Esophagus muscularis mucosa (tissue), 4 donors: ENCODE results near the gene EYA2. TPM values are rescaled to one million over a fixed set of nuclear protein-coding genes. Genes with fewer than 3 reads are reported as not detected.
A peak's percentile ranks its signal among the peaks of the same experiment; 100 is the strongest.

Source experiments
- DNase-seq: peaks from one replicate; pipeline ENCODE4 v3.0.0-alpha.2; 2017; ENCODE audit errors: extremely low spot score
- H3K27ac ChIP-seq, 4 donors: fragments of 200-600 bp; sonication (generic); replicated peaks in 1 of 4; 1 replicate in 3 of 4; 2 replicates in 1 of 4; pipeline ENCODE4 v1.5.1; 2016 to 2019; ENCODE audit warnings: mild to moderate bottlenecking in 1 of 4
- H3K27me3 ChIP-seq, 4 donors: fragments of 200-600 bp; sonication (generic); one replicate each; pipeline versions ENCODE4 v1.5.1 to v1.6.0; 2016 to 2019
- H3K36me3 ChIP-seq, 4 donors: fragments of 200-600 bp; sonication (generic); one replicate each; pipeline ENCODE4 v1.5.1; 2016 to 2019
- H3K4me1 ChIP-seq, 4 donors: fragments of 200-600 bp; sonication (generic); one replicate each; pipeline ENCODE4 v1.5.1; 2016 to 2019
- H3K4me3 ChIP-seq, 4 donors: fragments of 200-600 bp; sonication (generic); 1 replicate in 2 of 4; 2 replicates in 2 of 4; pipeline ENCODE4 v1.5.1; 2016 to 2019; ENCODE audit warnings: mild to moderate bottlenecking in 4 of 4, moderate library complexity in 1 of 4
- H3K9me3 ChIP-seq, 4 donors: fragments of 200-600 bp; sonication (generic); 1 replicate in 3 of 4; 2 replicates in 1 of 4; pipeline ENCODE4 v1.5.1; 2016 to 2019
- CTCF ChIP-seq, 3 experiments: fragments of 200-600 bp in 2 of 3; fragments of 450-650 bp in 1 of 3; sonication (generic) in 2 of 3; IDR thresholded peaks; one replicate each; pipeline ENCODE4 v1.5.1; 2017 to 2019; ENCODE audit warnings: antibody characterized with exemption in 3 of 3, mild to moderate bottlenecking in 2 of 3, moderate library complexity in 1 of 3
- EP300 ChIP-seq: sonication (generic); formaldehyde crosslinking; IDR thresholded peaks from one replicate; pipeline ENCODE4 v1.6.1; 2017; ENCODE audit warnings: antibody characterized with exemption
- POLR2A ChIP-seq: fragments of 450-650 bp; IDR thresholded peaks from one replicate; pipeline ENCODE4 v1.6.1; 2017; ENCODE audit warnings: antibody characterized with exemption, moderate library complexity, mild to moderate bottlenecking, low read depth
- POLR2AphosphoS5 ChIP-seq, 2 donors: sonication (generic); formaldehyde crosslinking; IDR thresholded peaks; one replicate each; pipeline ENCODE4 v1.6.1; 2017; ENCODE audit warnings: antibody characterized with exemption in 2 of 2
- WGBS: methylation state at CpG from one replicate; pipeline ENCODE4 v1.1.5; 2018; 5-methylcytosine and 5-hydroxymethylcytosine counted together
- intact Hi-C: fragments of 100-400 bp; cut with DNase I; formaldehyde crosslinking; loops from one replicate; pipeline ENCODE4 v1.15.1; 2023
- total RNA-seq, 4 donors: library from RNA; depleted of rRNA; stranded (reverse); fragments of >200 nt; gene quantifications; one replicate each; pipeline versions ENCODE4 v1.1.0 to v1.2.1, GENCODE V29; 2016

Gene EYA2
- total RNA-seq, 4 donors from 2014 or later: 1.2 to 5.9 (median 4.2) TPM

- H3K27me3 ChIP-seq: no peaks in the 10 kb centered on the region
- TF ChIP-seq POLR2AphosphoS5 (IDR thresholded peaks at IDR 0.05): no peak
- DNase-seq: no peak
- no peaks in the 10 kb centered on the region for H3K4me1 ChIP-seq
- H3K9me3 ChIP-seq: no peaks in the 10 kb centered on the region
- intact Hi-C loops: no loop called here
- 74% methylated on average over 7 of the region's 7 CpGs for WGBS
- H3K36me3 ChIP-seq: no peaks in the 10 kb centered on the region
- peak overlapping the region in 1 of 4 donors; percentile 17 for H3K27ac ChIP-seq
- no peak overlapping the region for H3K4me3 ChIP-seq
Observed at GRCh38 chr20:46946181-46946624, 51.6 kb downstream of the EYA2 start.

- intact Hi-C loops: no loop called here
- Histone ChIP-seq H3K4me1 (no peaks in the 10 kb centered on the region), H3K36me3 (no peaks in the 10 kb centered on the region), H3K27ac (peak overlapping the region in 1 of 4 donors; percentile 17), H3K27me3 (no peaks in the 10 kb centered on the region), H3K4me3 (no peak overlapping the region), H3K9me3 (no peaks in the 10 kb centered on the region)
- no peak for DNase-seq
- TF ChIP-seq POLR2A (no peak), EP300 (no peak), CTCF (IDR thresholded peaks at IDR 0.05) (no peak), POLR2AphosphoS5 (IDR thresholded peaks at IDR 0.05) (no peak)
- WGBS: 87% methylated on average over 3 of the region's 3 CpGs
Observed at GRCh38 chr20:46946796-46947195, 52.2 kb downstream of the EYA2 start.

- Histone ChIP-seq H3K27me3 (no peaks in the 10 kb centered on the region), H3K4me3 (no peak overlapping the region), H3K36me3 (no peaks in the 10 kb centered on the region), H3K27ac (no peak overlapping the region), H3K4me1 (no peaks in the 10 kb centered on the region), H3K9me3 (no peaks in the 10 kb centered on the region)
- intact Hi-C loops: no loop called here
- 84% methylated on average over 3 of the region's 3 CpGs for WGBS
- no peak for DNase-seq
- no peak for TF ChIP-seq CTCF (IDR thresholded peaks at IDR 0.05)
- no peak for TF ChIP-seq EP300
- no peak for TF ChIP-seq POLR2A
- TF ChIP-seq POLR2AphosphoS5 (IDR thresholded peaks at IDR 0.05): no peak
Observed at GRCh38 chr20:46948081-46948480, 53.4 kb downstream of the EYA2 start.

GRCh38 chr20:46951405-46951804 lies 56.8 kb downstream of the EYA2 start:
- Histone ChIP-seq H3K4me3 (no peak overlapping the region), H3K27ac (no peak overlapping the region), H3K36me3 (no peaks in the 10 kb centered on the region), H3K27me3 (no peaks in the 10 kb centered on the region), H3K9me3 (peaks cover 0 to 7% (median 2%) of the 10 kb centered on the region in 4 donors), H3K4me1 (no peaks in the 10 kb centered on the region)
- intact Hi-C loops: no loop called here
- no peak for TF ChIP-seq EP300
- TF ChIP-seq CTCF (IDR thresholded peaks at IDR 0.05): no peak
- TF ChIP-seq POLR2A: no peak
- no peak for TF ChIP-seq POLR2AphosphoS5 (IDR thresholded peaks at IDR 0.05)
- WGBS: 91% methylated on average over 4 of the region's 4 CpGs
- DNase-seq: no peak

GRCh38 chr20:46951840-46952497 lies 57.3 kb downstream of the EYA2 start:
- no peaks in the 10 kb centered on the region for H3K4me1 ChIP-seq
- no peak for DNase-seq
- H3K27me3 ChIP-seq: no peaks in the 10 kb centered on the region
- TF ChIP-seq EP300: no peak
- no peak for TF ChIP-seq CTCF (IDR thresholded peaks at IDR 0.05)
- no peak for TF ChIP-seq POLR2A
- TF ChIP-seq POLR2AphosphoS5 (IDR thresholded peaks at IDR 0.05): no peak
- H3K9me3 ChIP-seq: peaks cover 0 to 8% (median 2%) of the 10 kb centered on the region in 4 donors
- H3K27ac ChIP-seq: no peak overlapping the region
- no peaks in the 10 kb centered on the region for H3K36me3 ChIP-seq
- intact Hi-C loops: no loop called here
- no peak overlapping the region for H3K4me3 ChIP-seq
- WGBS: 86% methylated on average over 9 of the region's 10 CpGs
